OCI-LY1 (cell line): ENCODE data around the gene WWOX.

Experiments
- H2AFZ ChIP-seq: fragments of 200-600 bp; sonication (generic), shearing (Covaris generic); 2 replicates; pipeline ENCODE4 v1.6.0; 2014; ENCODE audit warnings: antibody characterized with exemption, mild to moderate bottlenecking, low read length
- H3F3A ChIP-seq: fragments of 200-600 bp; sonication (generic), shearing (Covaris generic); 2 replicates; pipeline ENCODE4 v1.6.0; 2014; ENCODE audit warnings: mild to moderate bottlenecking, antibody characterized with exemption, low read length, moderate library complexity; ENCODE audit not compliant: insufficient read depth
- H3K27ac ChIP-seq: fragments of 200-600 bp; sonication (generic); 2 replicates; pipeline ENCODE4 v1.5.1; 2014; ENCODE audit warnings: low read length, mixed run types, mild to moderate bottlenecking, low read depth; ENCODE audit not compliant: poor library complexity, severe bottlenecking
- H3K27me3 ChIP-seq: fragments of 200-600 bp; sonication (generic); 2 replicates; pipeline ENCODE4 v1.6.0; 2014; ENCODE audit warnings: antibody characterized with exemption, mild to moderate bottlenecking, low read length, moderate library complexity; ENCODE audit not compliant: insufficient read depth
- H3K36me3 ChIP-seq: fragments of 200-600 bp; sonication (generic); 2 replicates; pipeline ENCODE4 v1.6.1; 2014; ENCODE audit warnings: mild to moderate bottlenecking, antibody characterized with exemption, low read length, moderate library complexity, mixed read lengths; ENCODE audit not compliant: insufficient read depth
- H3K4me1 ChIP-seq: fragments of 200-600 bp; sonication (generic); 2 replicates; pipeline ENCODE4 v1.5.1; 2014; ENCODE audit warnings: mild to moderate bottlenecking, low read length, moderate library complexity; ENCODE audit not compliant: insufficient read depth, severe bottlenecking
- H3K4me2 ChIP-seq: fragments of 200-600 bp; sonication (generic), shearing (Covaris generic); 2 replicates; pipeline ENCODE4 v1.6.1; 2014; ENCODE audit warnings: low read length
- H3K4me3 ChIP-seq: fragments of 200-600 bp; sonication (generic); 2 replicates; pipeline ENCODE4 v1.5.1; 2014; ENCODE audit warnings: low read length, low read depth, mild to moderate bottlenecking, mixed read lengths; ENCODE audit not compliant: poor library complexity, severe bottlenecking
- H3K79me2 ChIP-seq: fragments of 200-600 bp; shearing (Covaris generic); 2 replicates; pipeline ENCODE4 v1.6.1; 2016; ENCODE audit warnings: mixed run types, low read length, mixed read lengths; ENCODE audit not compliant: insufficient read depth
- H3K9ac ChIP-seq: fragments of 200-600 bp; sonication (generic), shearing (Covaris generic); 2 replicates; pipeline ENCODE4 v1.6.1; 2014; ENCODE audit warnings: mild to moderate bottlenecking, low read length, mixed read lengths
- H3K9me2 ChIP-seq: fragments of 200-600 bp; sonication (generic), shearing (Covaris generic); 2 replicates; pipeline ENCODE4 v1.6.1; 2014; ENCODE audit warnings: low read depth, mild to moderate bottlenecking, low read length, mixed read lengths
- H3K9me3 ChIP-seq: fragments of 200-600 bp; shearing (Covaris generic); 2 replicates; pipeline ENCODE4 v1.6.1; 2014; ENCODE audit warnings: low read length, mixed read lengths
- H4K20me1 ChIP-seq: fragments of 200-600 bp; sonication (generic), shearing (Covaris generic); 2 replicates; pipeline ENCODE4 v1.6.0; 2016; ENCODE audit warnings: mild to moderate bottlenecking, low read length; ENCODE audit not compliant: insufficient read depth
- EZH2 ChIP-seq: fragments of 200-600 bp; sonication (generic), shearing (Covaris generic); IDR thresholded peaks from 2 replicates; pipeline ENCODE4 v1.8.0; 2017; ENCODE audit warnings: borderline replicate concordance, mixed run types, mild to moderate bottlenecking, antibody characterized with exemption, low read length, moderate library complexity, mixed read lengths
- TF ChIP-seq, protein P1 (sequence below): fragments of 200-600 bp; sonication (generic), shearing (Covaris generic); IDR thresholded peaks from 2 replicates; pipeline ENCODE4 v1.5.1; 2017; ENCODE audit warnings: mild to moderate bottlenecking, antibody characterized with exemption, low read length, moderate library complexity, mixed read lengths

Gene WWOX

DNA sequence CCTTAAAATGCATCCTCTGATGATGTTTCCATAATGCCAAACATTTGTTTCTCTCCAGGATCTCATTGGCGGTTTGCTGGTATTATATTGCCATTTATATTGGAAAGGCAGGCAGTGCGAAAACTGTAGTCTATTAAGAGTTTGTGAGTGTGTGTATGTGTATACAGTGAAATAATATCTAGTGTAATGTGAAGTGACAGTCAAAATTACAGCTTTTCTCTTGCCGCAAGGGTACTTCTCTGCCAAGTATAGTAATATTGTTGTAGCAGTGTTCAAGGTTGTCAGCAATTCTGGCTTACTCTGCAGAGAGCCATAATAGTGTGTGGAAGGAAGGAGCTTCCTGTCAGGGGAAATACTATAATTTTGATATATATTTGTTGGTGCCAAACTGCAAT lies 178.6 kb downstream of the WWOX start:
- no peak overlapping the region for H3K4me2 ChIP-seq
- TF ChIP-seq, protein P1, sequence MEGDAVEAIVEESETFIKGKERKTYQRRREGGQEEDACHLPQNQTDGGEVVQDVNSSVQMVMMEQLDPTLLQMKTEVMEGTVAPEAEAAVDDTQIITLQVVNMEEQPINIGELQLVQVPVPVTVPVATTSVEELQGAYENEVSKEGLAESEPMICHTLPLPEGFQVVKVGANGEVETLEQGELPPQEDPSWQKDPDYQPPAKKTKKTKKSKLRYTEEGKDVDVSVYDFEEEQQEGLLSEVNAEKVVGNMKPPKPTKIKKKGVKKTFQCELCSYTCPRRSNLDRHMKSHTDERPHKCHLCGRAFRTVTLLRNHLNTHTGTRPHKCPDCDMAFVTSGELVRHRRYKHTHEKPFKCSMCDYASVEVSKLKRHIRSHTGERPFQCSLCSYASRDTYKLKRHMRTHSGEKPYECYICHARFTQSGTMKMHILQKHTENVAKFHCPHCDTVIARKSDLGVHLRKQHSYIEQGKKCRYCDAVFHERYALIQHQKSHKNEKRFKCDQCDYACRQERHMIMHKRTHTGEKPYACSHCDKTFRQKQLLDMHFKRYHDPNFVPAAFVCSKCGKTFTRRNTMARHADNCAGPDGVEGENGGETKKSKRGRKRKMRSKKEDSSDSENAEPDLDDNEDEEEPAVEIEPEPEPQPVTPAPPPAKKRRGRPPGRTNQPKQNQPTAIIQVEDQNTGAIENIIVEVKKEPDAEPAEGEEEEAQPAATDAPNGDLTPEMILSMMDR, result no peak
- no peak for TF ChIP-seq EZH2
- no peak overlapping the region for H3K4me3 ChIP-seq
- H3K9me2 ChIP-seq, result no peaks in the 10 kb centered on the region
- no peaks in the 10 kb centered on the region for H3K4me1 ChIP-seq
- no peak overlapping the region for H3K27ac ChIP-seq
- no peaks in the 10 kb centered on the region for H3K36me3 ChIP-seq
- no peaks in the 10 kb centered on the region for H3K9me3 ChIP-seq
- H4K20me1 ChIP-seq, result no peaks in the 10 kb centered on the region
- no peaks in the 10 kb centered on the region for H3K79me2 ChIP-seq
- no peak overlapping the region for H3K9ac ChIP-seq
- H3F3A ChIP-seq, result no peaks in the 10 kb centered on the region
- H3K27me3 ChIP-seq, result no peaks in the 10 kb centered on the region
- no peak overlapping the region for H2AFZ ChIP-seq

DNA sequence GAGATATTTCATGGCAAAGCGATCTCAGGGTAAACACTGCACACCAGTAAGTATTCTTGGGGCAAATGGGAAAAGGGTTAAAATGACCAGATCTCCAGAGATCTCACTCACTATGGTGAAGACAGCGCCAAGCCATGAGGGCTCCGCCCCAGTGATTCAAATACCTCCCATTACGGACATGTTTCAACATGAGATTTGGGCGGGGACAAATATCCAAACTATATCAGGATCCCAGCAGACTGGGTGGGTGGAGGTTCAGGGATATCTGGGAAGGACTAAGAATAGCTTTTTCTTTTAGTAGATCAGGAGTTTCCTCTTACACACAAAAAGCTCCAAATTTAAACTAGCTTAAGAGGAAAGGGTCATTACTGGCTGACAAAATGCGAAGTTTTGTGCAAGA lies 181.7 kb downstream of the WWOX start:
- Histone ChIP-seq H3K27me3 (no peaks in the 10 kb centered on the region), H4K20me1 (no peaks in the 10 kb centered on the region), H3K4me1 (no peaks in the 10 kb centered on the region), H3K4me2 (no peak overlapping the region), H2AFZ (no peak overlapping the region), H3K9me3 (no peaks in the 10 kb centered on the region), H3F3A (no peaks in the 10 kb centered on the region), H3K9ac (no peak overlapping the region), H3K9me2 (no peaks in the 10 kb centered on the region), H3K27ac (no peak overlapping the region), H3K4me3 (no peak overlapping the region), H3K79me2 (no peaks in the 10 kb centered on the region), H3K36me3 (no peaks in the 10 kb centered on the region)
- TF ChIP-seq, protein P1, result no peak
- no peak for TF ChIP-seq EZH2

GRCh38 chr16:78283548-78284251 lies 184.2 kb downstream of the WWOX start:
- H3K36me3 ChIP-seq, result no peaks in the 10 kb centered on the region
- H3K9me3 ChIP-seq, result no peaks in the 10 kb centered on the region
- H3K4me2 ChIP-seq, result no peak overlapping the region
- no peaks in the 10 kb centered on the region for H3K79me2 ChIP-seq
- no peaks in the 10 kb centered on the region for H3K9me2 ChIP-seq
- H3K27me3 ChIP-seq, result no peaks in the 10 kb centered on the region
- no peaks in the 10 kb centered on the region for H3K4me1 ChIP-seq
- no peak overlapping the region for H3K27ac ChIP-seq
- TF ChIP-seq, protein P1, result no peak
- no peak for TF ChIP-seq EZH2
- H4K20me1 ChIP-seq, result no peaks in the 10 kb centered on the region
- H3K4me3 ChIP-seq, result no peak overlapping the region
- H3F3A ChIP-seq, result no peaks in the 10 kb centered on the region
- H2AFZ ChIP-seq, result no peak overlapping the region
- H3K9ac ChIP-seq, result no peak overlapping the region
